ELF-1 (cell line): ENCODE measurements around the gene VCL.
A peak's percentile ranks its signal among the peaks of the same experiment; 100 is the strongest.
"Not testable (repeated sequence)": the region's sequence is repeated elsewhere in the genome, so short reads cannot be mapped to it uniquely, and the experiment has no call there.

Source experiments
- DNase-seq: peaks from one replicate; pipeline ENCODE4 v3.0.0-alpha.2; 2016; ENCODE audit warnings: low read depth, low spot score

VCL gene

DNA sequence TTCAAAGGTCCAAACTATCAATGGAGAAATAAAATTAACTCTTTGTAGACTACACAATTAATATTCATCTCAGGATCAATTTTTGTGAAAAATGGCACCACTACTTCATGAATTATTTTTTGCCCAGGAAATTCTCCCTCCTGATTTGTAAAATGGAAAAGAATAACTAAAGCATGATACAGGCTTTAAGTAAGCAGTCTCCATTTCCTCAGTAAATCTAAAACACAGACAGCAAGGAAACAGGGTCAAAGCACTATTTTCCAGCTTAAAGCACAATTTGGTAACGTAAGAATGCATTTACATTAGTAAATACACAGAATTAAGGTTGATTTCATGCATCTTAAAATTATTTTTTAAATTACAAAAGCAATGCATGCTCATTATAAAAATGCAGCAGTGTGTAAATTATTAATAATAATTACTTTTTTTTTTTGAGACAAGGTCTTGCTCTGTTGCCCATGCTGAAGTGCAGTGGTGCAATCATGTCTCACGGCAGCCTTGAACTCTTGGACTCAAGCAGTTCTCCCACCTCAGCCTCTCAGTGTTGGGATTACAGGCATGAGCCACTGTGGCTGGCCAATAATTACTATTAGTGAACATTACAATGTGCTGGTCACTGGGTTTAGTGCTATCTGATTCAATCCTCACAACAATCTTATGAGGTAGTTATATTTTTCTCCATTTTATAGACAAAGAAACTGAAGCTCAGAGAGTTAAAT is 26.1 kb upstream of the VCL start:
- no peak for DNase-seq

DNA sequence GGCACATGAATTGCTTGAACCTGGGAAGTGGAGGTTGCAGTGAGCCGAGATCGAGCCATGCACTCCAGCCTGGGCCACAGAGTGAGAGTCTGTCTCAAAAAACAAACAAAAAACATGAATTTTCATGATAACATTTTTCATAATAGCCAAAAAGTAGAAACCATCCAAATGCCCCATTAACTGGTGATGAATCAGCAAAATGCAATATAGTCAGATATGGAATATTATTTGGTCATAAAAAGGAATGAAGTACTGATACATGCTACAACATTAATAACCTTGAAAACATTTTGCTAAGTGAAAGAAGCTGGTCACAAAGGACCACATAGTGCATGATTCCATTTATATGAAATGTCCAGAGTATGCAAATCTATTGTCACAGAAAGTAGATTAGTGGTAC is 24.5 kb upstream of the VCL start:
- no peak for DNase-seq

DNA sequence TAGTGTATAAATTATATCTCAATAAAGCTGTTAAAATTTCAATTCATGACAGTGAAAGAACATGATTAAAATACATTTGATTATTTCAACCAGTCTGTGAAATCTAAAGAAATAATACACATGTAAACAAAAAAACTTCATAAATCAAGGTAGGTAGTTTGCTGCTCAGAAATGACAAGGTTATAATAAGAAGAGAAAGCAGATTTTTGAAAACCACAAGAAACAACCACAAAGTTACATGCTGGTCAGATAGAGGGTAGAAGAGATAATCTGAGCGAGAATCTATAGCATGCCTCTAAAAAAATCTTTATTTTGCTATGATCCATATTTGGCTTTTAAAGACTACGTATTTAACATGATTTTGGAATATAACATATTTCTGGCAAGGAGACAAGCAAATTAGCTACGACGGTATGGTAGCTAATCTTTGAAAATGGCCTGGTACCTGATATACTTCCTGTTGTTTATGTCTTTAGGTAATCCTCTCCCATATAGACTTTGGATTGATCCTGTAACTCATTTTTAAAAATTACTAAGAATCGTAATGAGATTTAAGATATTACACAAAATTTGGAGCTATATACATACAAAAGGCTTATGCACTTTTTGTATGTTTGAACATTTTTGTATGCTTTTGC is 23.5 kb upstream of the VCL start:
- DNase-seq, result no peak

DNA sequence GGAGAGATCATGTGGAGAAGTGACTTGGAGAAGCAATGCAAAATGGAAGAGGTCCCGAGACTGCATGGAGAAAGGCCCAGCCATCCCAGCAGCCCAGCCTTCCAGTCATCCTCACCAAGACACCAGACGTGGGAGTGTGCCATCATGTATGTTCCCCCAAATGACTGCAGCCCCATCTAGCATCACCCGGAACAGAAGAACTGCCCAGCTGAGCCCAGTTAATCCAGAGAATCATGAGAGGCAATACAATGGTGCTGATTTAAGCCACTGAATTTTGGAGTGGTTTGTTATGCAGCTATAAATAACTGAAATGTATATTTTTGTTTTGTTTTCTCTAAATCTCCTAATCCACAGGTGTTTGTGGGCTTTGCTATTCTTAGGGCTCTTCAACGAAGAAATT is 22.5 kb upstream of the VCL start:
- DNase-seq, result no peak

GRCh38 chr10:73979141-73979808 is 18.6 kb upstream of the VCL start:
- no peak for DNase-seq

GRCh38 chr10:73979809-73980433 is 18.0 kb upstream of the VCL start:
- DNase-seq, result no peak

DNA sequence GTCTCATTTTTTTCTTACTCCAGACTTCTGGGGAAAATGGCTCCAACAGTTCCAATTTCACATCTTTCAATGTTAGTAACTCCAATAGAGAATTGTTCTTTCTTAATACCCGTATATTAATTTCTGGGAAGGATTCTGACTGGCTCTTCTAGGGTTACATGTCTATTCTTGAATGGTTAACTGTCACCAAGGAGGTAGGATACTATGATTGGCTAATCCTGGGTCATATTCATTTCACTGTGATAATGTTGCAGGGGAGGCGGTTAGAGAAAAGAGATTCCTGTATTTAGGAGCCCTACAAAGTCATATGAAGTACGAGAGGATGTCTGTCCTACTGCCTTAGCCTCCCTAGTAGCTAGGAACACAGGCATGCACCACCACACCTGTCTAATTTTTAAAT is 16.1 kb upstream of the VCL start:
- DNase-seq, result no peak

- no peak for DNase-seq
Observed at GRCh38 chr10:73983096-73984047, 14.5 kb upstream of the VCL start.

DNA sequence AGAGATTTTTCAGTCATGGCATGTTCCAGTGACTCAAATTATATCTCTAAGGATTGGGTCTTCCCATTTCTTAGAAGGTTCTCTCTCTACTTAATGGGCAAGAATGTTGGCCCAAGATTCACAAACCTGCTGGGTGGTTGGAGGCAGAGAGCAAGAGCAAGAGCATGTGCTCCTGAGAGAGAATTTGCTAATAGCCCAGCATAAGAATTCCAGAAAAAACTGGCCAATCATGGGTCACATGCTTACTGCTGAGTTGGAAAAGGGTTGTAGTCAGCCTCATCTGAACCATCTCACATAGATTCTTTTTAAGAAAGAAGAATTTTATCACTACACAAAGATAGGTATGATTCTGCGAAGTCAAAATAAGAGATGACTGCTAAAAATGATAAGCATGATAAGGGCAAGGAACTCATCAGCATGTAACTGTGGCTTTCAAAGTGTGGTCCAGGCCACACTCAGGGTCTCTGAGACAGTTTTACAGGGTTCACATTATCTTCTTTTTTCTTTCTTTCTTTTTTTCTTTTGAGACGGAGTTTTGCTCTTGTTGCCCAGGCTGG is 8.2 kb upstream of the VCL start:
- no peak for DNase-seq

GRCh38 chr10:73991203-73991883 is 6.6 kb upstream of the VCL start:
- no peak for DNase-seq

GRCh38 chr10:73991884-73992245 is 6.1 kb upstream of the VCL start:
- DNase-seq, result no peak

DNA sequence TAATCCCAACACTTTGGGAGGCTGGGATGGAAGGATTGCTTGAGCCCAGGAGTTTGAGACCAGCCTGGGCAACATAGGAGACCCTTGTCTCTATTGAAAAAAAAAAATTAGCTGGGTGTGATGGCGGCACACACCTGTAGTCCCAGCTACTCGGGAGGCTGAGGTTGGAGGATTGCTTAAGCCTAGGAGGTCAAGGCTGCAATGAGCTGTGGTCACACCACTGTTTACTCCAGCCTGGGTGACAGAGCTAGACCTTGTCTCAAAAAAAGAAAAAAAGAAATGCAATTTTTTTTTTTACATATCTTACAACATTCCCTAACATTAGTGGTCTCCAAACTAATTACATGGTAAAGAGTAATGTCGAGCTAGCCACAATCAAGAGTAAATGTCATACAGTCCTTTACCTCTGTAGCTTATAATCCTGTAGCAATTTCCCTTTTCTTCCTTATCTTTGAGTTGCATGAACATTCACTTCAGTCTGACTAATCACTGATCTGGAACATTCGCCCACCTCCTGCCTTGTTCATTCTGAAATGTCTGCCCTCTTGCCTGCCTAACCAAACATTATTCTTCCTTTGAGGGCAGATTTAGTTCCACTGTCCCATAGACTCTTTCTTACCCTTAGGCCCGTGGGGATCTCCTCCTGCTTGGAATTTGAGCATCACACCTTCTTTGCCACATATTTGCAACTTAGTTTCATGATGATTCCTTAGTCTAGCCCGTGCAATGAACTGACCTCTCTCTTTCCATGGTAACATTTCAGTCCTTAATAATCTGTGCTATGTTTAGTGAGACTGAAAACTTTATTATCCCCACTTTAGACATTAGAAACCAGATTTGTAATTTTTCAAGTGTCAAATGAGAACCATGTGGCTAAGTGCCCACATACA is 4.8 kb upstream of the VCL start:
- DNase-seq, result no peak

DNA sequence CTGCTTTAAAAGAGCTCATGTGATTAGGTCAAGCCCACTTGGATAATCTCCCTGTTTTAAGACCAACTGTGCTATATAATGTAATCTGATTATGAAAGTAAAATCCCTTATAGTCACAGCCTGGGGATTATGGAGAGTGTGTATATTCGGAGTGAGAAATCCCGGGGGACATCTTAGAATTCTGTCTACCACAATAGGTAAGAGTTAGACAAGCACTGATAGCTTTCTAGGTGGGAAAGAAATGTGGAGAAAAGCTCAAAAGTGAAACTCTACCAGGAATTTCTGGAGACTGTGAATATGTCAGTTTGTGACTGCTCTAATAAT is 2.9 kb upstream of the VCL start:
- no peak for DNase-seq

DNA sequence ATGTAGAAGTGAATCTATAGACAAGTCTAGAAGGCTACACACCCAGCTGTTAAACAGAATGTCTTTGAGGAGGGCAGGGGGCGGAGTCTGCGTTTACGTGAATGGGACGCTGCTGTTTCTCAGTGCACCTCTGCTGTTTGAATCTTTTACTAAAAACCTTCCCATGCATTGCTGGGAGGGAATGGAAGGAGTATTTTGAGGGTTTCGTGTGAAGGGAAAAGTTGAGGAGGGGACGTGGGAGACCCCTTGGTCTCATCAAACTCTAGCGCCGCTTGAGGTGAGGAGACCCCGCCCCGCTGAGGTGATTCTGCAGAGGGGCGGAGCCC is 492 bp upstream of the VCL start:
- no peak for DNase-seq

DNA sequence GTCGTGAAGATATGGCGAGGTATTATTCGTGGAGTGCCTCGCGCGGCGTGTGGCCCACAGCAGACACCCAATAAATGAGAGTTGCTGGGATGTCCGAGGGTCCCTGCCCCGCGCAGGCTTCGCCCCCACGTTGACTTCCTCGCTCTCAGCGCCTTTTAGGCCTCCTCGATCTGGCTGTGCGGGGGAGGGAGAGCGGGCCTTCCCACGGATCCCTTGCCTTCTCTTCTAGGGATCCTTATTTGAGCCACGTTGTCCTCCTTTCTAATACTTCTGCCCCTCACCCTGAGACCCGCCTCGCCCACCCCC is 660 bp downstream of the VCL start:
- no peak for DNase-seq

- DNase-seq, result peak; percentile 85
Observed at GRCh38 chr10:73998929-73999691, 1.2 kb downstream of the VCL start.

GRCh38 chr10:73999703-74000102 is 1.8 kb downstream of the VCL start:
- DNase-seq, result no peak

DNA sequence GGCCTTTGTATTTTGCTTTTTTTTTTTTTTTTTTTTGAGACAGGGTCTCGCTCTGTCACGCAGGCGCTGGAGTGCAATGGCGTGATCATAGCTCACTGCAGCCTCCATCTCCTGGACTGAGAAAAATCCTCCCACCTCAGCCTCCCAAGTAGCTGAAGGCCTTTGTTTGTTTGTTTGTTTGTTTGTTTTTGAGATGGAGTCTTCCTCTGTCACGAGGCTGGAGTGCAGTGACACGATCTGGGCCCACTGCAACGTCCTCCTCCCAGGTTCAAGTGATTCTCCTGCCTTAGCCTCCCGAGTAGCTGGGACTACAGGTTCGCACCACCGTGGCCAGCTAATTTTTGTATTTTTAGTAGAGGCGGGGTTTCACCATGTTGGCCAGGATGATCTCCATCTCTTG is 2.3 kb downstream of the VCL start:
- not testable (repeated sequence) for DNase-seq

GRCh38 chr10:74000892-74001669 is 3.2 kb downstream of the VCL start:
- no peak for DNase-seq
